CD4-positive, alpha-beta T cell (primary cell): ENCODE measurements around the gene PRMT2. TPM values are rescaled to one million over a fixed set of nuclear protein-coding genes. Genes with fewer than 3 reads are reported as not detected.

ENCODE experiments used
- ATAC-seq: fragments of 200-7000 bp; cut with Tn5 transposase; one replicate; pipeline ENCODE4 v1.10.0; 2022; ENCODE audit warnings: mild to moderate bottlenecking; ENCODE audit not compliant: poor library complexity
- CTCF ChIA-PET: fragments of 350-600 bp; sonication (Branson Sonifier 250); formaldehyde crosslinking; loops from one replicate; lab custom pipeline; 2021; ENCODE audit warnings: antibody characterized with exemption, inconsistent platforms; lab: Charles Lee
- POLR2A ChIA-PET: fragments of 350-600 bp; sonication (Branson Sonifier 250); formaldehyde crosslinking; loops from one replicate; lab custom pipeline; 2021; ENCODE audit warnings: antibody characterized with exemption, inconsistent platforms; lab: Charles Lee
- DNase-seq, 14 experiments: peaks; one replicate each; pipeline ENCODE4 v3.0.0-alpha.2; 2013 to 2020; ENCODE audit warnings: mixed read lengths in 2 of 14
- H3K27ac ChIP-seq, 2 donors: one replicate each; pipeline versions ENCODE4 v1.5.1 to v1.7.0; 2013; ENCODE audit warnings: low read length in 2 of 2, low read depth in 1 of 2, mild to moderate bottlenecking in 1 of 2
- H3K27me3 ChIP-seq, 2 experiments: 1 replicate in 1 of 2; 2 replicates in 1 of 2; pipeline versions ENCODE4 v1.6.1 to v1.7.0; 2013; ENCODE audit warnings: low read length in 2 of 2, control low read depth in 1 of 2, mild to moderate bottlenecking in 1 of 2, moderate library complexity in 1 of 2; ENCODE audit not compliant: insufficient read depth in 2 of 2, control insufficient read depth in 1 of 2
- H3K36me3 ChIP-seq: one replicate; pipeline ENCODE4 v1.6.1; 2013; ENCODE audit warnings: low read length, control low read depth; ENCODE audit not compliant: insufficient read depth
- H3K4me1 ChIP-seq: one replicate; pipeline ENCODE4 v1.6.1; 2013; ENCODE audit warnings: low read length, control low read depth; ENCODE audit not compliant: insufficient read depth
- H3K4me3 ChIP-seq: one replicate; pipeline ENCODE4 v1.5.1; 2013; ENCODE audit warnings: mild to moderate bottlenecking, low read length, moderate library complexity
- H3K9me3 ChIP-seq, 2 experiments: 1 replicate in 1 of 2; 2 replicates in 1 of 2; pipeline versions ENCODE4 v1.6.1 to v1.7.0; 2013; ENCODE audit warnings: low read length in 2 of 2, mild to moderate bottlenecking in 2 of 2, control low read depth in 1 of 2, moderate library complexity in 1 of 2; ENCODE audit not compliant: control insufficient read depth in 1 of 2, insufficient read depth in 1 of 2
- H3K27ac Mint-ChIP-seq: one replicate; pipeline ENCODE4 v1.8.0; 2020; ENCODE audit warnings: mixed read lengths
- H3K27me3 Mint-ChIP-seq: one replicate; pipeline ENCODE4 v1.8.0; 2021; ENCODE audit warnings: mixed read lengths
- H3K36me3 Mint-ChIP-seq: one replicate; pipeline ENCODE4 v1.8.0; 2021; ENCODE audit warnings: low read depth, mixed read lengths
- H3K4me1 Mint-ChIP-seq: one replicate; pipeline ENCODE4 v1.8.0; 2021; ENCODE audit warnings: low read depth, mixed read lengths
- H3K4me3 Mint-ChIP-seq: one replicate; pipeline ENCODE4 v1.8.0; 2020; ENCODE audit warnings: mild to moderate bottlenecking, mixed read lengths
- H3K9me3 Mint-ChIP-seq: one replicate; pipeline ENCODE4 v1.8.0; 2020; ENCODE audit warnings: mixed read lengths
- intact Hi-C, 2 experiments: fragments of 100-400 bp; cut with DNase I in 1 of 2; cut with micrococcal nuclease in 1 of 2; formaldehyde crosslinking; loops; one replicate each; pipeline versions ENCODE4 v1.15.1 to v1.9.0; 2023 to 2025; cut with DNase I, micrococcal nuclease
- total RNA-seq, 174 experiments: library from RNA in 2 of 174; stranded (reverse) in 2 of 174; gene quantifications; one replicate each; pipeline ENCODE4 v1.2.3 and lab custom pipeline; 2021 to 2026
- TF ChIP-seq, protein P1 (sequence below): fragments of 200-600 bp; IDR thresholded peaks from one replicate; pipeline ENCODE4 v1.8.0; 2022; ENCODE audit warnings: antibody characterized with exemption, mild to moderate bottlenecking

The PRMT2 gene
- total RNA-seq, 2 experiments from 2014 or later, result 97.1 to 101 TPM

DNA sequence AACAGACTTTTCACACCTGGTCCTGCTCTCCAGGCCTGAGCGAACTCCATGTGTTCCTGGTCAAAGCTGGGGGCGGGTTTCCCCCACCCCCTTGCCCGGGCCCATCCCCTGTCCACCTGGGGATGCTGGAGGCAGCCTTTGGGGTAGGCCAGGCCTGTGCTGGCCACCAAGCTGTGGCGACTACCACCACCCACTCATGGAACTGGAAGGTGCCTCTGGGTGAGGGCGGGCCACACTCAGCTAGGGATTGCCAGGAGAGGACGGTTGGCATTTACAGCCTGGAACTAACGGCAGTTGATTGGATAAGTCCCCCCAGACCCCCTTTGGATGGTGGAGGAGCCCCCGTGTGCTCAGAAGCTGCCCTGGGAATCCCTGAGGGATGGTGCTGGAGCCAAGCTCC is 38.4 kb upstream of the PRMT2 start:
- CTCF ChIA-PET, result no interaction called here
- no peak overlapping the region for H3K4me3 ChIP-seq
- ATAC-seq, result no peak
- POLR2A ChIA-PET, result no interaction called here
- TF ChIP-seq, protein P1, sequence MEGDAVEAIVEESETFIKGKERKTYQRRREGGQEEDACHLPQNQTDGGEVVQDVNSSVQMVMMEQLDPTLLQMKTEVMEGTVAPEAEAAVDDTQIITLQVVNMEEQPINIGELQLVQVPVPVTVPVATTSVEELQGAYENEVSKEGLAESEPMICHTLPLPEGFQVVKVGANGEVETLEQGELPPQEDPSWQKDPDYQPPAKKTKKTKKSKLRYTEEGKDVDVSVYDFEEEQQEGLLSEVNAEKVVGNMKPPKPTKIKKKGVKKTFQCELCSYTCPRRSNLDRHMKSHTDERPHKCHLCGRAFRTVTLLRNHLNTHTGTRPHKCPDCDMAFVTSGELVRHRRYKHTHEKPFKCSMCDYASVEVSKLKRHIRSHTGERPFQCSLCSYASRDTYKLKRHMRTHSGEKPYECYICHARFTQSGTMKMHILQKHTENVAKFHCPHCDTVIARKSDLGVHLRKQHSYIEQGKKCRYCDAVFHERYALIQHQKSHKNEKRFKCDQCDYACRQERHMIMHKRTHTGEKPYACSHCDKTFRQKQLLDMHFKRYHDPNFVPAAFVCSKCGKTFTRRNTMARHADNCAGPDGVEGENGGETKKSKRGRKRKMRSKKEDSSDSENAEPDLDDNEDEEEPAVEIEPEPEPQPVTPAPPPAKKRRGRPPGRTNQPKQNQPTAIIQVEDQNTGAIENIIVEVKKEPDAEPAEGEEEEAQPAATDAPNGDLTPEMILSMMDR, result no peak
- Mint-ChIP-seq H3K4me3 (no peak overlapping the region), H3K4me1 (peaks cover 17% of the 10 kb centered on the region), H3K27me3 (no peaks in the 10 kb centered on the region), H3K36me3 (peaks cover 8% of the 10 kb centered on the region), H3K27ac (no peak overlapping the region), H3K9me3 (no peaks in the 10 kb centered on the region)
- no peak overlapping the region for H3K27ac ChIP-seq
- no peaks in the 10 kb centered on the region for H3K36me3 ChIP-seq
- no peak for DNase-seq
- no peaks in the 10 kb centered on the region for H3K27me3 ChIP-seq
- H3K4me1 ChIP-seq, result peaks cover 12% of the 10 kb centered on the region
- peaks cover 8 to 24% of the 10 kb centered on the region in 2 experiments for H3K9me3 ChIP-seq
- intact Hi-C loops, result no loop called here

DNA sequence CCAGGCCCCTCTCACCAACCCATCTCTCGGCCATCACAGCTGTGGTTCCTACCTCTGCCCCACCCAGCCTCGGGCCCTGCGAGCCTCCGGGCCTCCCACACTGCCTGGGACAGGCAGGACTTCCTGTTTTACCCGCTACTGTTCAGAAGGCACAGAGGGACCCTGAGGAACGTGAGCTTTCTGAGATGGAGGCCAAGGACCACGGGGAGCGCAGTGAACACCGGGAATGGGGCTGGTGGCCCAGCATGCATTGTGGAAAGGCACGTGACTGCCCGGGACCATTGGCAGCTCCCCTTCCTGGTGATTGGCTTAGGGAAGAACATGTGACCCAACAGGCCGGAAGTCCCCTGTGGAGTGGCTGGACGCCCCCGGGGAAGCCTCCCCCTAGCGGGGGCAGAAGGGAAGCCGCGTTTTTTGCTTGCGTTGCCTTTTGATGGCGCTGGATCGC is 37.6 kb upstream of the PRMT2 start:
- Mint-ChIP-seq H3K27ac (no peak overlapping the region), H3K27me3 (no peaks in the 10 kb centered on the region), H3K4me3 (no peak overlapping the region), H3K9me3 (no peaks in the 10 kb centered on the region), H3K36me3 (peaks cover 4% of the 10 kb centered on the region), H3K4me1 (peaks cover 22% of the 10 kb centered on the region)
- no peak for ATAC-seq
- POLR2A ChIA-PET, result interaction anchor here (1.4 kb wide), 1 partner anchor 23 kb away, joined by 3 read pairs; no protein-coding TSS in a partner anchor
- H3K4me3 ChIP-seq, result no peak overlapping the region
- H3K27ac ChIP-seq, result no peak overlapping the region
- TF ChIP-seq, protein P1, result no peak
- intact Hi-C loops, result no loop called here
- H3K36me3 ChIP-seq, result no peaks in the 10 kb centered on the region
- peaks cover 12% of the 10 kb centered on the region for H3K4me1 ChIP-seq
- no peaks in the 10 kb centered on the region for H3K27me3 ChIP-seq
- DNase-seq, result no peak
- CTCF ChIA-PET, result no interaction called here
- H3K9me3 ChIP-seq, result peaks cover 8 to 17% of the 10 kb centered on the region in 2 experiments

DNA sequence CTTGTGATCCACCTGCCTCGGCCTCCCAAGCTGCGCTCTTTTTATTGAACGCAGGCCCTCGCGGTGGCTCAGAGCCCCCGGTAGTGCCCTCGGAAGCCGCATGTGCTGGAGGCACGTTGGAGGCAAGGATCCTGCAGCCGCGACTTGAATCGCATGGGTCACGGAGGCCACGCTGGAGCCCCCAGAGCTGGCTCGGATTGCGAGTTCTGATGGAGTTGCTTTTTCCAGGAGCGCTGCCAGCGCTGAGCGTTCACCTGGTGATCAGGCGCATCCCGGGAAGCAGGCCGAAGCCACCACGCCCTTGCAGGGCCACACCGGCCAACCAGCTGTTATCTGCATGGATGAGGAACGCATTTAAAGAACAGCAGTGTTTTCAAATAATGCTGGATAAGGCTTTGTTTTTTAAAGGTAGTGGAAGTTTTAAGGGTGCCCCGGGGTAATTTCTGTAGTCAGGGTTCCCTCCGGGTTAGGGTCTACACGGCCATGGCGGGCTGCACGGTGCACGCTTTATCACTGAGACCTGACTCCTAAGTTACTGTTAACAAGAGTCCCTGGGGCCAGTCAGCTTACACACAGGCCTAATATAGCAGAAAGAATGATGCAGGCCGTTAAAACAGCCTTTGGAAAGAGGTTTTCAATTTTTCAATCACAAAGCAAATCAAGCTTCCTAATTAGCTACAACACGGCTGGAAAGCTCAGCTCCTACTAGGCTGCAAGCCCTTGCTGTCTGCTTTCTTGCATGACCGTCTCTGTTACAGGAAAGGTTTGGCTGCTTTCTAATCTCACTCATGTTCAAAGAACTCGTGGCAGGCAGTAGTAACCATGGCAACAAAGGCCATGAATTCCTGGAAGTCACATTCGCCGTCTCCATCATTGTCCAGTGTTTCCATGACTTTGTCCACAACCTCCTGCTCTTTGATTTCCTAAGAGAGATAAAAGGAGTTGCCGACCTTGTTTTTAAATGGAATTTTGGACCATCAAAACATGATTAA is 36.6 kb upstream of the PRMT2 start:
- H3K27ac ChIP-seq, result no peak overlapping the region
- no peaks in the 10 kb centered on the region for H3K9me3 Mint-ChIP-seq
- H3K4me3 Mint-ChIP-seq, result no peak overlapping the region
- no peak overlapping the region for H3K4me3 ChIP-seq
- H3K9me3 ChIP-seq, result peaks cover 8 to 14% of the 10 kb centered on the region in 2 experiments
- no peaks in the 10 kb centered on the region for H3K36me3 ChIP-seq
- peaks cover 23% of the 10 kb centered on the region for H3K4me1 Mint-ChIP-seq
- DNase-seq, result no peak
- TF ChIP-seq, protein P1, result no peak
- H3K27me3 Mint-ChIP-seq, result no peaks in the 10 kb centered on the region
- H3K27me3 ChIP-seq, result no peaks in the 10 kb centered on the region
- ATAC-seq, result no peak
- ChIA-PET POLR2A (interaction anchor here (1.4 kb wide), 1 partner anchor 22 kb away, joined by 3 read pairs; no protein-coding TSS in a partner anchor), CTCF (no interaction called here)
- H3K36me3 Mint-ChIP-seq, result no peaks in the 10 kb centered on the region
- intact Hi-C loops, result no loop called here
- H3K27ac Mint-ChIP-seq, result no peak overlapping the region
- H3K4me1 ChIP-seq, result peaks cover 12% of the 10 kb centered on the region
